ENCODE measurements around the gene IL25. TPM values are rescaled to one million over a fixed set of nuclear protein-coding genes. Genes with fewer than 3 reads are reported as not detected.

Gene IL25
- total and polyA plus RNA-seq, 10 of the 15 experiments (the other 5 are each of a cell fraction or from before 2014, with no cell fraction given), result not detected

- no peak for TF ChIP-seq KAT2A (conservative IDR thresholded peaks at IDR 0.05; ENCODE audit: control insufficient read depth, low read depth, low read length)
Measured at GRCh38 chr14:23409966-23410635, 37.5 kb downstream of the IL25 start (continued).

GRCh38 chr14:23411563-23412525 lies 39.2 kb downstream of the IL25 start:
- TF ChIP-seq ZNF24 (IDR thresholded peaks at IDR 0.05), result no peak
- no peaks in the 10 kb centered on the region for H3K79me2 ChIP-seq (ENCODE audit: control insufficient read depth, insufficient read depth, low read length)
- ChIA-PET POLR2A (no interaction called here), RAD21 (ENCODE audit: unreplicated experiment) (no interaction called here), SMC1A (ENCODE audit: uncharacterized antibody, unreplicated experiment) (interaction anchor here (0.7 kb wide), 1 partner anchor 176 kb away, joined by 3 read pairs; no protein-coding TSS in a partner anchor), CTCF (interaction anchor here (1.7 kb wide), 1 partner anchor 32 kb away, joined by 3 read pairs; no protein-coding TSS in a partner anchor)
- no peak overlapping the region for H3K9ac ChIP-seq (ENCODE audit: control insufficient read depth, insufficient read depth, low read length)
- no peak overlapping the region for H2AFZ ChIP-seq (ENCODE audit: control insufficient read depth, low read depth, low read length)
- in situ Hi-C loops (cut with MboI), result no loop called here
- H3K27ac ChIP-seq (ENCODE audit: control insufficient read depth, insufficient read depth), result no peak overlapping the region
- DNase-seq (ENCODE audit: low read depth, low spot score) (no peak), ATAC-seq (no peak), FAIRE-seq (no peak)
- no peaks in the 10 kb centered on the region for H4K20me1 ChIP-seq (ENCODE audit: control insufficient read depth, insufficient read depth)
- no peaks in the 10 kb centered on the region for H3K36me3 ChIP-seq (ENCODE audit: control insufficient read depth in 2 of 2, insufficient read depth in 2 of 2, low read length in 1 of 2)
- WGBS (ENCODE audit: insufficient coverage, insufficient replicate concordance, low lambda C conversion rate, missing lambda C conversion rate), result 39% methylated on average over 12 of the region's 14 CpGs
- no TSS peak for BruUV-seq (replicated peaks)
- no peak overlapping the region for H3K4me2 ChIP-seq (ENCODE audit: control insufficient read depth, insufficient read depth)
- no peaks in the 10 kb centered on the region for H3K4me1 ChIP-seq (ENCODE audit: control insufficient read depth, insufficient read depth, low read length)
- no peak overlapping the region for H3K4me3 ChIP-seq
- intact Hi-C loops (cut with micrococcal nuclease; ENCODE audit: unreplicated experiment), result no loop called here
- H3K27me3 ChIP-seq (replicated peaks in 1 of 2; ENCODE audit: control insufficient read depth in 2 of 2, insufficient read depth in 2 of 2, low read length in 1 of 2), result peaks cover 0 to 3% of the 10 kb centered on the region in 2 experiments; a peak in 2 of 4 replicates
- H3K9me3 ChIP-seq (replicated peaks; ENCODE audit: control insufficient read depth, insufficient read depth, low read length), result no peaks in the 10 kb centered on the region

- H4K20me1 ChIP-seq (ENCODE audit: control insufficient read depth, insufficient read depth), result no peaks in the 10 kb centered on the region
- no peaks in the 10 kb centered on the region for H3K4me1 ChIP-seq (ENCODE audit: control insufficient read depth, insufficient read depth, low read length)
- SMC1A ChIA-PET (ENCODE audit: uncharacterized antibody, unreplicated experiment), result no interaction called here
- RAD21 ChIA-PET (ENCODE audit: unreplicated experiment), result no interaction called here
- TF ChIP-seq ESRRA (IDR thresholded peaks at IDR 0.05; ENCODE audit: low read length), result no peak
- in situ Hi-C loops (cut with MboI), result no loop called here
- FAIRE-seq, result no peak
- no peaks in the 10 kb centered on the region for H3K36me3 ChIP-seq (ENCODE audit: control insufficient read depth in 2 of 2, insufficient read depth in 2 of 2, low read length in 1 of 2)
- CTCF ChIA-PET, result interaction anchor here (1.0 kb wide), 1 partner anchor 55 kb away, joined by 3 read pairs; no protein-coding TSS in a partner anchor
- H3K4me3 ChIP-seq, result no peak overlapping the region
- H2AFZ ChIP-seq (ENCODE audit: control insufficient read depth, low read depth, low read length), result no peak overlapping the region
- H3K27me3 ChIP-seq (replicated peaks in 1 of 2; ENCODE audit: control insufficient read depth in 2 of 2, insufficient read depth in 2 of 2, low read length in 1 of 2), result no peaks in the 10 kb centered on the region; a peak in 2 of 4 replicates
- H3K9me3 ChIP-seq (replicated peaks; ENCODE audit: control insufficient read depth, insufficient read depth, low read length), result no peaks in the 10 kb centered on the region
- BruUV-seq (replicated peaks), result no TSS peak
- intact Hi-C loops (cut with micrococcal nuclease; ENCODE audit: unreplicated experiment), result no loop called here
- H3K79me2 ChIP-seq (ENCODE audit: control insufficient read depth, insufficient read depth, low read length), result no peaks in the 10 kb centered on the region
- no peak for ATAC-seq
- H3K4me2 ChIP-seq (ENCODE audit: control insufficient read depth, insufficient read depth), result no peak overlapping the region
- no peak overlapping the region for H3K9ac ChIP-seq (ENCODE audit: control insufficient read depth, insufficient read depth, low read length)
- 57% methylated on average over 15 of the region's 16 CpGs for WGBS (ENCODE audit: insufficient coverage, insufficient replicate concordance, low lambda C conversion rate, missing lambda C conversion rate)
- no peak overlapping the region for H3K27ac ChIP-seq (ENCODE audit: control insufficient read depth, insufficient read depth)
- POLR2A ChIA-PET, result no interaction called here
- no peak for DNase-seq (ENCODE audit: low read depth, low spot score)
Measured at GRCh38 chr14:23413681-23414080, 41.1 kb downstream of the IL25 start.

Measured in GM12878 (cell line).